Muscle of leg (tissue), 11 donors: ENCODE data around the gene RIN3. TPM values are rescaled to one million over a fixed set of nuclear protein-coding genes. Genes with fewer than 3 reads are reported as not detected.

Experiments
- DNase-seq: peaks from one replicate; pipeline ENCODE4 v3.0.0; 2013
- H3K27ac ChIP-seq: one replicate; pipeline ENCODE4 v1.5.1; 2013; ENCODE audit warnings: mild to moderate bottlenecking, low read length, control low read depth
- H3K27me3 ChIP-seq: one replicate; pipeline ENCODE4 v1.6.1; 2013; ENCODE audit warnings: low read length; ENCODE audit not compliant: control insufficient read depth, insufficient read depth
- H3K36me3 ChIP-seq: one replicate; pipeline ENCODE4 v1.6.1; 2013; ENCODE audit warnings: low read length; ENCODE audit not compliant: control insufficient read depth, insufficient read depth
- H3K4me1 ChIP-seq: one replicate; pipeline ENCODE4 v1.6.1; 2013; ENCODE audit warnings: low read length; ENCODE audit not compliant: control insufficient read depth, insufficient read depth
- H3K4me3 ChIP-seq: one replicate; pipeline ENCODE4 v1.5.1; 2013; ENCODE audit warnings: low read length, control low read depth
- H3K9me3 ChIP-seq: replicated peaks from 2 replicates; pipeline ENCODE4 v1.6.1; 2013; ENCODE audit warnings: low read depth, low read length; ENCODE audit not compliant: control insufficient read depth
- WGBS: methylation state at CpG from one replicate; pipeline ENCODE4 v1.1.5; 2013; ENCODE audit warnings: missing lambda C conversion rate; ENCODE audit not compliant: insufficient coverage; 5-methylcytosine and 5-hydroxymethylcytosine counted together
- polyA plus RNA-seq, 8 donors: library from polyadenylated mRNA; unstranded; fragments of 120-200 nt; gene quantifications; one replicate each; pipeline versions ENCODE4 v1.2.1 to v1.2.3, GENCODE V29; 2013; ENCODE audit warnings: inconsistent platforms in 1 of 8, low replicate concordance in 1 of 8; ENCODE audit not compliant: insufficient read length in 8 of 8, insufficient read depth in 1 of 8
- total RNA-seq: library from RNA; stranded (reverse); fragments of 120-200 nt; gene quantifications from one replicate; pipeline ENCODE4 v1.2.4, GENCODE V29; 2013

Gene RIN3
- total and polyA plus RNA-seq, 9 donors = 4.3 to 18.2 (median 14.0) TPM

GRCh38 chr14:92668276-92668973 is 154.8 kb downstream of the RIN3 start:
- WGBS = 20% methylated on average over 1 of the region's 4 CpGs
- Histone ChIP-seq H3K27ac (no peak overlapping the region), H3K27me3 (no peaks in the 10 kb centered on the region), H3K4me3 (no peak overlapping the region), H3K4me1 (peaks cover 18% of the 10 kb centered on the region), H3K36me3 (peaks cover 23% of the 10 kb centered on the region), H3K9me3 (peaks cover 2% of the 10 kb centered on the region)
- DNase-seq = no peak

- H3K36me3 ChIP-seq = peaks cover 21% of the 10 kb centered on the region
- WGBS = 6% methylated on average over 4 of the region's 4 CpGs
- H3K27me3 ChIP-seq = no peaks in the 10 kb centered on the region
- H3K9me3 ChIP-seq = peaks cover 2% of the 10 kb centered on the region
- H3K4me1 ChIP-seq = peaks cover 18% of the 10 kb centered on the region
- H3K4me3 ChIP-seq = no peak overlapping the region
- peak; percentile 82 for DNase-seq
- H3K27ac ChIP-seq = peak overlapping the region; percentile 66
Measured at GRCh38 chr14:92670160-92670559, 156.6 kb downstream of the RIN3 start.

GRCh38 chr14:92670643-92671366 is 157.2 kb downstream of the RIN3 start:
- DNase-seq = peak; percentile 61
- WGBS = 50% methylated on average over 2 of the region's 9 CpGs
- Histone ChIP-seq H3K4me1 (peaks cover 18% of the 10 kb centered on the region), H3K4me3 (no peak overlapping the region), H3K36me3 (peaks cover 21% of the 10 kb centered on the region), H3K27ac (peak overlapping the region; percentile 66), H3K27me3 (no peaks in the 10 kb centered on the region), H3K9me3 (peaks cover 2% of the 10 kb centered on the region)

- WGBS = 75% methylated on average over 13 of the region's 19 CpGs
- peaks cover 21% of the 10 kb centered on the region for H3K4me1 ChIP-seq
- no peak for DNase-seq
- H3K9me3 ChIP-seq = no peaks in the 10 kb centered on the region
- H3K36me3 ChIP-seq = peaks cover 23% of the 10 kb centered on the region
- no peak overlapping the region for H3K4me3 ChIP-seq
- no peak overlapping the region for H3K27ac ChIP-seq
- H3K27me3 ChIP-seq = no peaks in the 10 kb centered on the region
Measured at GRCh38 chr14:92673601-92674150, 160.1 kb downstream of the RIN3 start.

GRCh38 chr14:92675421-92675820 is 161.8 kb downstream of the RIN3 start:
- DNase-seq = no peak
- Histone ChIP-seq H3K27ac (no peak overlapping the region), H3K27me3 (no peaks in the 10 kb centered on the region), H3K4me3 (no peak overlapping the region), H3K9me3 (no peaks in the 10 kb centered on the region), H3K36me3 (peaks cover 31% of the 10 kb centered on the region), H3K4me1 (peaks cover 10% of the 10 kb centered on the region)
- 50% methylated on average over 2 of the region's 6 CpGs for WGBS

GRCh38 chr14:92675976-92676375 is 162.4 kb downstream of the RIN3 start:
- no peak for DNase-seq
- 59% methylated on average over 6 of the region's 9 CpGs for WGBS
- H3K36me3 ChIP-seq = peaks cover 31% of the 10 kb centered on the region

GRCh38 chr14:92676403-92677086 is 163.0 kb downstream of the RIN3 start:
- H3K27ac ChIP-seq = no peak overlapping the region
- H3K4me3 ChIP-seq = no peak overlapping the region
- no peaks in the 10 kb centered on the region for H3K9me3 ChIP-seq
- peaks cover 34% of the 10 kb centered on the region for H3K36me3 ChIP-seq
- H3K27me3 ChIP-seq = no peaks in the 10 kb centered on the region
- 89% methylated on average over 7 of the region's 8 CpGs for WGBS
- peaks cover 8% of the 10 kb centered on the region for H3K4me1 ChIP-seq
- no peak for DNase-seq

More at GRCh38 chr14:92675976-92676375, 162.4 kb downstream of the RIN3 start:
- Histone ChIP-seq H3K4me3 (no peak overlapping the region), H3K27me3 (no peaks in the 10 kb centered on the region), H3K4me1 (peaks cover 8% of the 10 kb centered on the region), H3K9me3 (no peaks in the 10 kb centered on the region), H3K27ac (no peak overlapping the region)

GRCh38 chr14:92677087-92677668 is 163.6 kb downstream of the RIN3 start:
- WGBS = no CpG with 5 or more reads among the region's 4 CpGs
- H3K36me3 ChIP-seq = peaks cover 35% of the 10 kb centered on the region

GRCh38 chr14:92677955-92678354 is 164.4 kb downstream of the RIN3 start:
- DNase-seq = no peak
- 93% methylated on average over 2 of the region's 2 CpGs for WGBS
- no peaks in the 10 kb centered on the region for H3K27me3 ChIP-seq
- H3K4me3 ChIP-seq = no peak overlapping the region
- no peak overlapping the region for H3K27ac ChIP-seq
- H3K9me3 ChIP-seq = no peaks in the 10 kb centered on the region
- peaks cover 8% of the 10 kb centered on the region for H3K4me1 ChIP-seq
- H3K36me3 ChIP-seq = peaks cover 40% of the 10 kb centered on the region

More at GRCh38 chr14:92677087-92677668, 163.6 kb downstream of the RIN3 start:
- H3K27ac ChIP-seq = no peak overlapping the region
- no peak overlapping the region for H3K4me3 ChIP-seq
- no peaks in the 10 kb centered on the region for H3K9me3 ChIP-seq
- no peaks in the 10 kb centered on the region for H3K27me3 ChIP-seq
- DNase-seq = peak; percentile 45
- H3K4me1 ChIP-seq = peaks cover 8% of the 10 kb centered on the region
